ENCODE data around the gene MMEL1.
"Not testable (repeated sequence)": the region's sequence is repeated elsewhere in the genome, so short reads cannot be mapped to it uniquely, and the experiment has no call there.

Gene MMEL1

DNA sequence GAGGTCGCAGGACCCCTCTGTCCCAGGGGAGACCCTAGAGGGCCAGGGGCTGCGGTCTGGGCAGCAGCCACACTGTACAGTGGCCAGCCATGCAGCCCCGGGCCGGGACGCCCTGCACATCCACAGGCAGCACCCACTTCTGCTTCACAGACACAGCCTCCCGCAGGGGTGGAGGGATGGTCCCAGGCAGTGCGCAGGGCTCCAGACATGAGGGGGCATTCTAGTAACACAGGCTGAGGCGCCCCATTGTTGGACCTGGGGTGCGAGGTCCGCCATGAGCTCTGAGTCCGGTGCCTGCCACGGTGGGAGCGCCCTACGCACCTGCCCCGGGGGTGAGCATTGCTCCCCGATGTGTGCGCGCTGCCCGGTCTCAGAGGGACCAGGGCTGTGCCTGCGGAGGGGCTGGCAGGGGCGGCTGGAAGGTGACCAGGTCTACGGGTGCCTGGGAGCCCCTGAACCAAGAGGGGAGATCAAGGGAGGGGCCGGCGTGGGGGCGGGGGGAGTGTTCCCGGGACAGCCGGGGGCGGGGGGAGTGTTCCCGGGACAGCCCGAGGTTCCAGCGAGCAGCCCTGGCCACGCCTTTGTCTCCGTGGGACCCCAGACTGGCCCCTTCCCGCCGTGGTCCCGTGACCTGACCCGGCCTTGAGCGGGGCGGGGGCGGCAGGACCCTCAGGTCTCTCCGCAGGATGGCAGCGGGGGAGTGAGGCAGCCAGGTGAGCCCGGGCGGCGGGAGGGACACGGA is 4.5 kb downstream of the MMEL1 start:
- TF ChIP-seq, protein P1, sequence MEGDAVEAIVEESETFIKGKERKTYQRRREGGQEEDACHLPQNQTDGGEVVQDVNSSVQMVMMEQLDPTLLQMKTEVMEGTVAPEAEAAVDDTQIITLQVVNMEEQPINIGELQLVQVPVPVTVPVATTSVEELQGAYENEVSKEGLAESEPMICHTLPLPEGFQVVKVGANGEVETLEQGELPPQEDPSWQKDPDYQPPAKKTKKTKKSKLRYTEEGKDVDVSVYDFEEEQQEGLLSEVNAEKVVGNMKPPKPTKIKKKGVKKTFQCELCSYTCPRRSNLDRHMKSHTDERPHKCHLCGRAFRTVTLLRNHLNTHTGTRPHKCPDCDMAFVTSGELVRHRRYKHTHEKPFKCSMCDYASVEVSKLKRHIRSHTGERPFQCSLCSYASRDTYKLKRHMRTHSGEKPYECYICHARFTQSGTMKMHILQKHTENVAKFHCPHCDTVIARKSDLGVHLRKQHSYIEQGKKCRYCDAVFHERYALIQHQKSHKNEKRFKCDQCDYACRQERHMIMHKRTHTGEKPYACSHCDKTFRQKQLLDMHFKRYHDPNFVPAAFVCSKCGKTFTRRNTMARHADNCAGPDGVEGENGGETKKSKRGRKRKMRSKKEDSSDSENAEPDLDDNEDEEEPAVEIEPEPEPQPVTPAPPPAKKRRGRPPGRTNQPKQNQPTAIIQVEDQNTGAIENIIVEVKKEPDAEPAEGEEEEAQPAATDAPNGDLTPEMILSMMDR (IDR thresholded peaks at IDR 0.05; ENCODE audit: low read depth, low read length), result no peak
- no peak overlapping the region for H3K4me3 ChIP-seq (replicated peaks in 1 of 2; ENCODE audit: low read depth in 2 of 2, low read length in 2 of 2)
- DNase-seq (ENCODE audit: low read depth in 2 of 2), result no peak

DNA sequence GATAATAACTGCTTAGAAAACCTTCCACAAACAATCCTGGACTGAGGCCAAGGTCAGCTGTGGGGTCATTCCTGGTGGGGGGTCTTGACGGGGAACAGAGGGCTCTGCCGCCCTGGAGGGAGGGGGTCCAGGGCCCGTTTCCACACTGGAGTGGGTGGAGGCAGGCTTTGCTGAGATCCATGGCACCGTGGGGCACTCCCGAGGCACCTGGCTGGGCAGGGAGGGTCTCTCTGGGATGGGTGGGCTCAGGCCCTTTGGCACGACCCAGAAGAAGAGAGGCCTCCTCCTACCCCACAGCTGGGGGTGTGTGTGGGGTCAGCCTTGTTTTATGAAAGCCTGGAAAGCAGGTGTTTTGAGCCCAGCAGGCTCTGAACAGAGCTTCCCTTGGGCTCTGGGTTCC is 5.1 kb downstream of the MMEL1 start:
- no peak overlapping the region for H3K4me3 ChIP-seq (replicated peaks in 1 of 2; ENCODE audit: low read depth in 2 of 2, low read length in 2 of 2)
- TF ChIP-seq, protein P1 (IDR thresholded peaks at IDR 0.05; ENCODE audit: low read depth, low read length), result no peak
- DNase-seq (ENCODE audit: low read depth in 2 of 2), result no peak

DNA sequence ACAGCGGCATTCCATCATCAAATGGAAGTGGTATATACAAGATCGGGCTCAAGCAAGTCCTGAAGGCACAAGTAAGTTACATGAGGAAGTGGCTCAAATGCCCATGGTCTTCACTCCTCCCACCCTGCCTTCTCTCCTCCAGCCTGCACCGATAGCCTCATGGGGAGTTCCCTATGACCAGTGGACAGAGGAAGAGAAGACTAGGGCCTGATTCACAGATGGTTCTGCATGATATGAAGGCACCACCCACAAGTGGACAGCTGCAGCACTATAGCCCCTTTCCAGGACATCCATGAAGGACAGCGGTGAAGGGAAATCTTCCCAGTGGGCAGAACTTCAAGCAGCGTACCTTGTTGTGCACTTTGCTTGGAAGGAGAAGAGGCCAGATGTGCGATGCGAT is 7.1 kb downstream of the MMEL1 start:
- not testable (repeated sequence) for DNase-seq (ENCODE audit: low read depth in 2 of 2)

DNA sequence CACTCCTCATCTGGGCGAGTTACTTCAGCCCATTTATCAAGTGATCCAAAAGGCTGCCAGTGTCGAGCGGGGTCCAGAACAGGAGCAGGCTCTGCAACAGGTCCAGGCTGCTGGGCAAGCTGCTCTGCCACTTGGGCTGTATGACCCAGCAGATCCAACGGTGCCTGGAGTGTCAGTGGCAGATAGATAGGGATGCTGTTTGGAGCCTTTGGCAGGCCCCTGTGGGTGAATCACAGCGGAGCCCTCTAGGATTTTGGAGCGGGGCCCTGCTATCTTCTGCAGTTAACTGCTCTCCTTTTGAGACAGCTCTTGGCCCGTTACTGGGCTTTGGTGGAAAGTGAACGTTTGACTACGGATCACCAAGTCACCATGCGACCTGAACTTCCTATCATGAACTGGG is 7.5 kb downstream of the MMEL1 start:
- no peak for DNase-seq (ENCODE audit: low read depth in 2 of 2)
- TF ChIP-seq, protein P1 (IDR thresholded peaks at IDR 0.05; ENCODE audit: low read depth, low read length), result no peak
- no peak overlapping the region for H3K4me3 ChIP-seq (replicated peaks in 1 of 2; ENCODE audit: low read depth in 2 of 2, low read length in 2 of 2)

More for the DNA sequence above, 7.1 kb downstream of the MMEL1 start:
- not testable (repeated sequence) for H3K4me3 ChIP-seq (replicated peaks in 1 of 2; ENCODE audit: low read depth in 2 of 2, low read length in 2 of 2)

DNA sequence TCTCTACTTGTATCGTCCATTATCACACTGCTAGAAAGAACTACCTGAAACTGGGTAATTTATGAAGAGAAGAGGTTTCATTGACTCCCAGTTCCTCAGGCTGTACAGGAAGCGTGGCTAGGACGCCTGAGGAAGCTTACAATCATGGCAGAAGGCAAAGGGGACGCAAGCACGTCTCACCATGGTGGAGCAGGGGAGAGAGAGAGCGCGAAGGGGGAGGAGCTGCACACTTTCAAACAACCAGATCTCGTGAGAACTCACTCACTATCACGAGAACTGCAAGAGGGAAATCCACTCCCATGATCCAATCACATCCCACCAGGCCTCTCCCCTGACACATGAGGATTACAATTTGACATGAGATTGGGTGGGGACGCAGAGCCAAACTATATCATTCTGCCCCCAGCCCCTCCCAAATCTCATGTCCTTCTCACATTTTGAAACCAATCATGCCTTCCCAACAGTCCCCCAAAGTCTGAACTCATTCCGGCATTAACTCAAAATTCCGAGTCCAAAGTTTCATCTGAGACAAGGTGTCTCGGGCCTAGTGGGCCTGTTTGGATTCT is 8.0 kb downstream of the MMEL1 start:
- H3K4me3 ChIP-seq (replicated peaks in 1 of 2; ENCODE audit: low read depth in 2 of 2, low read length in 2 of 2), result no peak overlapping the region
- no peak for DNase-seq (ENCODE audit: low read depth in 2 of 2)
- TF ChIP-seq, protein P1 (IDR thresholded peaks at IDR 0.05; ENCODE audit: low read depth, low read length), result no peak

DNA sequence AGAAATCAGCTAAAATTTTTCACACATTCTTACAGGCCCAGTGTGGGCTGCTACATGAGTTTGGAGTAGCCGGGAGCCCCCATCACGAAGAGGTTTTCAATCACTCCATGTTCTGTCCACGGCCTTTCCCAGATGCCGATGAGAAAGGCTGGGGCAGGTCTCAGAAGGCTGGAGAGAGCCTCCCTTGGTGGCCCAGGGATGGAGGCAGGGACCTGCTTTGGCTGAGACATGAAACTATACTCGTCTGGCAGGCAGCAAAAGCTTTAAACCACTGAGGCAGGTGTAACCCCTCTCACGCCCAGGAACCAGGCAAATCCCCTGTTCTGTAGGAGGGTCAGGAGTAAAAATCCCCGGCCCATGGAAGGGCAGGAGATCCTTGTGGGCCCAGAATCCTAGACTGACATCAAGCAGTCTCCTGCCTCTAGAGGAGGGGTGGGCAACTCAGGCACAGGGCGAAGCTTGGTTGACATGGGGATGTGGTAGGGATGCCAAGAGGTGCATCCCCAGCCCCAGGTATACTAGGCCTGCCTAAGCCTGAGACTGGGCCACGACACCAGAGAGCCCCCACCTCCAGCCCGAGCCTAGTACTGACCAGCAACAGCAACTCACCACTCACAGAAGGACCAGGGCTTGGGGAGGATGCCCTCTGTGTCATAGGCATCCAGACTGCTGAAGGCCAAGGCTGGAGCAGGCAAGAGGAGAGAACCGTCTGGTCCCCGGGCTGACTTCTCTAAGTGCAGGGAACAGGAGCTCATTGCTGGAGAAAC is 9.1 kb downstream of the MMEL1 start:
- DNase-seq (ENCODE audit: low read depth in 2 of 2), result no peak
- H3K4me3 ChIP-seq (replicated peaks in 1 of 2; ENCODE audit: low read depth in 2 of 2, low read length in 2 of 2), result no peak overlapping the region
- TF ChIP-seq, protein P1 (IDR thresholded peaks at IDR 0.05; ENCODE audit: low read depth, low read length), result no peak

DNA sequence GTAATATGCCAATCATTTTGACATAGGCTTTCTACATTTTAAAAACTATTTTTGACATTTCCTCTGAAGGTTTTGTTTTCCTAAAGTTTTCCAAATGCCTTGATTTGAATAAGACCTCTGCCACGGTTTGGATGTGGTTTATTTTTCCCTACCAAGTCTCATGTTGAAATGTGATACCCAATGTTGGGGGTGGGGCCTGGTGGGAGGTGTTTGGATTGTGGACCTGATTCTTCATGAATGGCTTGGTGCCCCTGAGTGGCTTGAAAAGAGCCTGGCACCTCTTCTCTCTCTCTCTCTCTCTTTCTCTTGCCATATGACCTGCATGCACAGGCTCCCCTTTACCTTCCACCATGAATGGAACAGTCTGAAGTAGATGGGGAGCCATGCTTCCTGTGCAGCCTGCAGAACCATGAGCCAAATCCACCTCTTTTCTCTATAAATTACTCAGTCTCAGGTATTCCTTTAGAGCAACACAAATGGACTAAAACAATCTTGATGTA is 14.8 kb downstream of the MMEL1 start:
- H3K4me3 ChIP-seq (replicated peaks in 1 of 2; ENCODE audit: low read depth in 2 of 2, low read length in 2 of 2), result no peak overlapping the region
- TF ChIP-seq, protein P1 (IDR thresholded peaks at IDR 0.05; ENCODE audit: low read depth, low read length), result no peak
- DNase-seq (ENCODE audit: low read depth in 2 of 2), result no peak
